Measurements from ENCODE around the gene VLDLR. TPM values are rescaled to one million over a fixed set of nuclear protein-coding genes. Genes with fewer than 3 reads are reported as not detected.

VLDLR gene
- total RNA-seq, 1 donor from 2014 or later: 16.4 TPM

DNA sequence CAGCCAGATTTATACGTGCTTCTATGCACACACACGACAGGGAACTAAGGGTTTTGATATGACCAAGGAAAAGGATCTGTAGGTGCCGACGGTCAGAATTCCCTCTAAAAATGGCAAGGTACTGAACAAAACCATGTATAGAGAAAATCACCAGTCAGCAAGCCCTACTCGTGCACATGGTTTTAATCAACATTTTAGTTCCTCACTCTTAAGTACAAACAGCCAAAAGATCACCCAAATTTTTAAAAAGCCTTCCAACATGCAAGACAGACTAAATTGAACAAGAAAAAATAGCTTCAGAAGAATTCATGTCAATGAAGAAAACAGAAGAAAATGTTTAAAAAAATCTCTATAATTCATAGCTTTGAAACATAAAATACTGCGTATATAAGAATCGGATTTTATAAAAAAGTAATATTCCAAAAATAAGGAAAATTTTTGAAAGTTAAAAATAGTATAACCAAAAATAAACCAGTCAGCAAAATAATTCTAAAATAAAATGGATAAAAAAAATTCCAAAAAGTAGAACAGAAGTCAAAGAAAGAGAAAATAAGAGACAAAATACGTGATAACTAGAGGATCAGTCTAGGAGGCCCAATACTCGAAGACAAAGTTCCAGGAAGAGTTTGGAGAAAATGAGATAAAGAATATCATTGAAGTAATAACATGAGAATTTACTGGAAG lies 52.7 kb downstream of the VLDLR start:
- Mint-ChIP-seq H3K4me3 (no peak overlapping the region), H3K27me3 (ENCODE audit: insufficient read depth, low read depth) (no peaks in the 10 kb centered on the region), H3K36me3 (no peaks in the 10 kb centered on the region), H3K27ac (no peak overlapping the region), H3K4me1 (no peaks in the 10 kb centered on the region), H3K9me3 (no peaks in the 10 kb centered on the region)
- H3K27me3 ChIP-seq: no peaks in the 10 kb centered on the region
- no peak overlapping the region for H3K4me2 ChIP-seq
- TF ChIP-seq EZH2 (IDR thresholded peaks at IDR 0.05): no peak
- H3K79me2 ChIP-seq (ENCODE audit: low read depth): no peaks in the 10 kb centered on the region
- H3F3A ChIP-seq (ENCODE audit: low read depth): no peaks in the 10 kb centered on the region
- DNase-seq (ENCODE audit: low spot score): no peak
- no peak overlapping the region for H2AFZ ChIP-seq (replicated peaks)
- no peaks in the 10 kb centered on the region for H4K20me1 ChIP-seq (ENCODE audit: low read depth)
- H3K36me3 ChIP-seq: no peaks in the 10 kb centered on the region
- no peak overlapping the region for H3K9ac ChIP-seq
- H3K4me1 ChIP-seq: no peaks in the 10 kb centered on the region
- H3K4me3 ChIP-seq: no peak overlapping the region
- no peak overlapping the region for H3K27ac ChIP-seq
- H3K9me3 ChIP-seq (ENCODE audit: low read depth): no peaks in the 10 kb centered on the region

GRCh38 chr9:2675834-2676233 lies 54.2 kb downstream of the VLDLR start:
- no peaks in the 10 kb centered on the region for H3K79me2 ChIP-seq (ENCODE audit: low read depth)
- no peak overlapping the region for H3K4me3 ChIP-seq
- H3K36me3 ChIP-seq: no peaks in the 10 kb centered on the region
- no peaks in the 10 kb centered on the region for H3K4me1 Mint-ChIP-seq
- H3K9me3 Mint-ChIP-seq: no peaks in the 10 kb centered on the region
- H3K9me3 ChIP-seq (ENCODE audit: low read depth): no peaks in the 10 kb centered on the region
- H3K27me3 Mint-ChIP-seq (ENCODE audit: insufficient read depth, low read depth): no peaks in the 10 kb centered on the region
- no peak overlapping the region for H3K4me3 Mint-ChIP-seq
- no peaks in the 10 kb centered on the region for H3K4me1 ChIP-seq
- TF ChIP-seq EZH2phosphoT487 (IDR thresholded peaks at IDR 0.05) (no peak), EZH2 (IDR thresholded peaks at IDR 0.05) (no peak), CTCF (IDR thresholded peaks at IDR 0.05) (no peak)
- H3K27me3 ChIP-seq: no peaks in the 10 kb centered on the region
- H3K4me2 ChIP-seq: no peak overlapping the region
- H3K9ac ChIP-seq: no peak overlapping the region
- no peaks in the 10 kb centered on the region for H4K20me1 ChIP-seq (ENCODE audit: low read depth)
- H3K27ac Mint-ChIP-seq: no peak overlapping the region
- H3F3A ChIP-seq (ENCODE audit: low read depth): no peaks in the 10 kb centered on the region
- H3K36me3 Mint-ChIP-seq: no peaks in the 10 kb centered on the region
- H3K27ac ChIP-seq: no peak overlapping the region
- H2AFZ ChIP-seq (replicated peaks): no peak overlapping the region
- DNase-seq (ENCODE audit: low spot score): no peak

DNA sequence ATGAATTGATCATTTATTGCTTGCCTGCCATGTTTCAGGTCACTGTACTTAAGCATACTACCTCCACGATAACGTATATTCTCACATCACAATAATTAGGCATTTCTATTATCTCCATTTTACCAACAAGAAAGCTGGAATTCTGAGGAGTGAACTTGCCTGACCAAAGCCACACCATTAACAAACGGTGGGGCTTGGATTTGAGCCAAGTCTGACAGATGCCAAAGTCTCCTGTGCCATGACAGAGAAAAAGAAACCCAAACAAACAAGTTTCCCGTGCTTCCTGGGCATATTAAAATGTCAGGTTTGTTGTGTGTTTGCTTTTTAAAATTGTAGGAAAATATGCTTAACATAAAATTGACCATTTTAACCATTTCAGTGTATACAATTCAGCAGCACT lies 54.9 kb downstream of the VLDLR start:
- Histone ChIP-seq H3K4me3 (no peak overlapping the region), H3K4me2 (no peak overlapping the region), H2AFZ (replicated peaks) (no peak overlapping the region), H3K27me3 (no peaks in the 10 kb centered on the region), H3K4me1 (no peaks in the 10 kb centered on the region), H3K27ac (no peak overlapping the region), H4K20me1 (ENCODE audit: low read depth) (no peaks in the 10 kb centered on the region), H3K9me3 (ENCODE audit: low read depth) (no peaks in the 10 kb centered on the region), H3F3A (ENCODE audit: low read depth) (no peaks in the 10 kb centered on the region), H3K79me2 (ENCODE audit: low read depth) (no peaks in the 10 kb centered on the region), H3K9ac (no peak overlapping the region), H3K36me3 (no peaks in the 10 kb centered on the region)
- Mint-ChIP-seq H3K27me3 (ENCODE audit: insufficient read depth, low read depth) (no peaks in the 10 kb centered on the region), H3K36me3 (no peaks in the 10 kb centered on the region), H3K27ac (no peak overlapping the region), H3K4me3 (no peak overlapping the region), H3K9me3 (no peaks in the 10 kb centered on the region), H3K4me1 (no peaks in the 10 kb centered on the region)
- DNase-seq (ENCODE audit: low spot score): no peak
- TF ChIP-seq CTCF (IDR thresholded peaks at IDR 0.05): no peak
- no peak for TF ChIP-seq EZH2phosphoT487 (IDR thresholded peaks at IDR 0.05)
- no peak for TF ChIP-seq EZH2 (IDR thresholded peaks at IDR 0.05)

Measured in neural progenitor cell (in vitro differentiated cells).